Measurements from ENCODE around the gene RAN. TPM values are rescaled to one million over a fixed set of nuclear protein-coding genes. Genes with fewer than 3 reads are reported as not detected.

RAN gene
- total RNA-seq, result 100 to 1,000 TPM; 122 to 156 TPM

- Histone ChIP-seq H3K36me3 (peaks cover 35% of the 10 kb centered on the region), H3K27ac (peak within 1 kb of the TSS; percentile 87 to 91), H3K4me1 (peaks cover 0 to 34% of the 10 kb centered on the region in 2 donors), H3K27me3 (no peaks in the 10 kb centered on the region), H3K4me3 (peak within 1 kb of the TSS; percentile 89 to 92), H3K9me3 (peaks cover 0 to 9% of the 10 kb centered on the region in 2 donors)
- TF ChIP-seq CTCF (IDR thresholded peaks at IDR 0.05), result no peak
- peak; percentile 86 for DNase-seq (ENCODE audit: low spot score)
These were observed at the start of gene RAN for GRCh38 chr12:130871286-130872178. RAN (plus strand) TSS chr12:130872066; CDS start chr12:130872594, 528 bp downstream.

GRCh38 chr12:130825771-130826150 lies 46.1 kb upstream of the RAN start:
- Histone ChIP-seq H3K4me1 (no peaks in the 10 kb centered on the region), H3K27ac (no peak overlapping the region), H3K4me3 (no peak overlapping the region), H3K27me3 (no peaks in the 10 kb centered on the region), H3K9me3 (no peaks in the 10 kb centered on the region), H3K36me3 (peaks cover 24% of the 10 kb centered on the region)
- no peak for DNase-seq (ENCODE audit: low spot score)
- no peak for TF ChIP-seq CTCF (IDR thresholded peaks at IDR 0.05)

GRCh38 chr12:130826151-130826801 lies 45.6 kb upstream of the RAN start:
- Histone ChIP-seq H3K4me1 (no peaks in the 10 kb centered on the region), H3K9me3 (no peaks in the 10 kb centered on the region), H3K36me3 (peaks cover 19% of the 10 kb centered on the region), H3K27me3 (no peaks in the 10 kb centered on the region), H3K27ac (no peak overlapping the region), H3K4me3 (no peak overlapping the region)
- TF ChIP-seq CTCF (IDR thresholded peaks at IDR 0.05), result peak; percentile 35 to 74
- no peak for DNase-seq (ENCODE audit: low spot score)

GRCh38 chr12:130827432-130827831 lies 44.4 kb upstream of the RAN start:
- no peak for TF ChIP-seq CTCF (IDR thresholded peaks at IDR 0.05)
- no peak for DNase-seq (ENCODE audit: low spot score)
- H3K27ac ChIP-seq, result no peak overlapping the region
- no peak overlapping the region for H3K4me3 ChIP-seq
- peaks cover 0 to 4% of the 10 kb centered on the region in 2 donors for H3K4me1 ChIP-seq
- no peaks in the 10 kb centered on the region for H3K9me3 ChIP-seq
- no peaks in the 10 kb centered on the region for H3K27me3 ChIP-seq
- peaks cover 17% of the 10 kb centered on the region for H3K36me3 ChIP-seq

GRCh38 chr12:130828895-130829294 lies 43.0 kb upstream of the RAN start:
- peaks cover 0 to 10% of the 10 kb centered on the region in 2 donors for H3K4me1 ChIP-seq
- no peaks in the 10 kb centered on the region for H3K9me3 ChIP-seq
- H3K27me3 ChIP-seq, result no peaks in the 10 kb centered on the region
- no peak overlapping the region for H3K27ac ChIP-seq
- TF ChIP-seq CTCF (IDR thresholded peaks at IDR 0.05), result no peak
- no peak overlapping the region for H3K4me3 ChIP-seq
- no peak for DNase-seq (ENCODE audit: low spot score)
- peaks cover 2% of the 10 kb centered on the region for H3K36me3 ChIP-seq
